HG02759 (cell line): Measurements from ENCODE around the gene BIN2.
"Not testable (repeated sequence)": the region's sequence is repeated elsewhere in the genome, so short reads cannot be mapped to it uniquely, and the experiment has no call there.

ENCODE experiments used
- ATAC-seq: cut with Tn5 transposase; IDR thresholded peaks from one replicate; pipeline ENCODE4 v1.9.1; 2021; ENCODE audit warnings: mild to moderate bottlenecking, moderate library complexity; ENCODE audit not compliant: unreplicated experiment

Gene BIN2

DNA sequence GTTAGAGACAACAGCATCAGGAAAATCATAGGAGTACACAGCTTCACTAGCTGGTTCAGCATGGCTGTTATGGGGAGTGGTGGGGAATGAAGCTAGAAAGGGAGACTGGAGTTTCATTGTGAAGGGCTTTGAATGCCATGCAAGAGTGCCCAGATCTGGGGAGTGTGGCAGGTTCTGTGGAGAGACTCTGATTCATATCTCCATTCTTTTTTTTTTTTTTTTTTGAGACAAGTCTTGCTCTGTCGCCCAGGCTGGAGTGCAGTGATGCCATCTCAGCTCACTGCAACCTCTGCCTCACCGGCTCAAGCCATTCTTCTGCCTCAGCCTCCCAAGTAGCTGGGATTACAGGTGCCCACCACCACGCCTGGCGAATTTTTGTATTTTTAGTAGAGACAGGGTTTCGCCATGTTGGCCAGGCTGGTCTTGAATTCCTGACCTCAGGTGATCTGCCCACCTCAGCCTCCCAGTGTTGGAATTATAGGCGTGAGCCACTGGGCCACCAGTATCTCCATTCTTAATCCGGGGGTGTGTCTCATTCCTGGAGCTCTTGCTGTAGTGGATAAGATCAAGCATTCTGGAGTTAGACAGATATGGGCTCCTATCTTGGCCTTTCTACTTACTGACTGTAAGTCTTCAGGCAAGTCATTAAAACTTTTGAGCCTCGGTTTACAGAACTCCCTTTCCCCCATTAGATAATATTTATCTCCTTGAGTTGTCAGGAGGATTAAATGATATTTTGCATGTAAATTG, 5.7 kb downstream of the BIN2 start:
- ATAC-seq: not testable (repeated sequence)

DNA sequence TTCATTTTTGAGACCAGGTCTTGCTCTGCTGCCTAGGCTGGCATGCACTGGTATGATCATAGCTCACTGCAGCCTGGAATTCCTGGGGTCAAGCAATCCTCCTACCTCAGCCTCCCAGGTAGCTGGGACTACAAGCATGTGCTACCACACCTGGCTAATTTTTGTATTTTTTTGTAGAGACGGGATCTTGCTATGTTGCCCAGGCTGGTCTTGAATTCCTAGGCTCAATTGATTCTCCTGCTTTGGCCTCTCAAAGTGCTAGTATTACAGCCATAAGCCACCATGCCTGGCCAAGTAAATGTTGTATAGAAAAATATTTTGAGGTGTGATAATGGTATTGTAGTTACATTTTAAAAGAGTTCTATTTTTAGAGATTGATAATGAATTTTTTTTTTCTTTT, 12.6 kb downstream of the BIN2 start:
- no peak for ATAC-seq

DNA sequence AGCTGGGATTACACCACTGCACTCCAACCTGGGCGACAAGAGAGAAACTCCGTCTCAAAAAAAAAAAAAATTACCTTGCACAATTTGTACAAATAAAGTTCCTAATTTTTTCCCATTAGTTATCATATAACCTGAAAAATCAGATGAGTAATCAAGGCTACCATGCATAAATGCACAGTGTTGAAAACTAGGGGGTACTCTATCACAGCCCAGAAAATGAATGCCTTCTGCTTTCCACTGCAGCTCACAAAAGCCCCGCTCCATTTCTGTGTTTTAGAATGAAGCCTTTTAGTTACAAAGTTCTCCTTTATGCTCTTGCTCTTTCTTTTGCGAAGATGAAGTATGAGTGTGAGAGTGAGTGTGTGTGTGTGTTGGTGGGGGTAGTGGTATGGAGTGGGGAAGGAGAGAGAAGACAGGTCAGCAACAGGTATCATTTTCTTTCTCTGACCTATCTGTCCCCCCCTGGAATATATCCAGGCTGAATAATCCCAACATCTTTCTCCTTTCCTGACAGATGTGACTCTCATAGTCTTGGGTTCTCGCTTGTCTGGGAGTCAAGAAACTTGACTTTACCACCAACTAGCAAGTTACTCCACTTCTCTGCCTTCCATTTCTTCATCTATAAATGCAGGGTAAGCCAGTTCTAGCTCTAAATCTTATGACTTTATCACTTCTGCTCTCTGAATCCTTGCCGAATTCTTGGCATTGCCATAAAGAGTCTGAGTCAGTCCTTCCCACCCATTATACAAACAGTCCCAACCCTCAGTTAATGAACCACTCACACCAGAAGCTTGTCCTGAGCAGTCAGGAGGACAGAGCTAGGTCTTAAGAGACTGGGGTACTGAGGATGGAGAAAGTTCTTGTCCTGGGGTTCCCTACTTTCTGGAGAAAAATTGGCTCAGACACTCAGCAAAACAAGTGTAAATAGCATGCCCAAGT, 16.1 kb downstream of the BIN2 start:
- ATAC-seq: no peak

DNA sequence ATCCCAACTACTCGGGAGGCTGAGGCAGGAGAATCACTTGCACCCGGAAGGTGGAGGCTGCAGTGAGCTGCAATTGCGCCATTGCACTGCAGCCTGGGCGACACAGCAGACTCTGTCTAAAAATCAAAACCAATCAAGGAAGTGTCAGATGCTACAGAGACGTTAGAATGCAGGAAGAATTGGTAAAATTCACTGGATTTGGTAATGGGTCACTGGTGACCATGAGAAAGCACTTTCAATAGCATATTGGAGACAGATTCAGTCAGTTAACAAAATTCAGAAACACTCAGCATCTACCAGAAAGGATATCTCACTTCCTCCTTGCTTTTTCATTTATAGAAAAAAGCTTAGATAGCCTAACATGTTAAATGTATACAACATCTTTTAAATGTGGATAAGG, 17.5 kb downstream of the BIN2 start:
- no peak for ATAC-seq

DNA sequence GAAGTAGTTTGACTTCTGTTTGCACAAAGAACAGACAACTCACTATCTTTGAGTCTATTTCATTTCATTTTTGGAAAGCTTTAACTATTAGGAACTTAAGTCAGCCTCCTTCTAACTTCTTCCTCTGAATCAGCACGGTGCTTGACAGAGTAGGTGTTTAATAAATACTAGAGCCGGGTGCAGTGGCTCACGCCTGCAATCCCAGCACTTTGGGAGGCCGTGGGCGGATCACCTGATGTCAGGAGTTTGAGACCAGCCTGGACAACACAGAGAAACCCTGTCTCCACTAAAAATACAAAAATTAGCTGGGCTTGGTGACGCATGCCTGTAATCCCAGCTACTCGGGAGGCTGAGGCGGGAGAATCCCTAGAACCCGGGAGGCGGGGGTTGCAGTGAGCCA, 23.2 kb downstream of the BIN2 start:
- not testable (repeated sequence) for ATAC-seq

DNA sequence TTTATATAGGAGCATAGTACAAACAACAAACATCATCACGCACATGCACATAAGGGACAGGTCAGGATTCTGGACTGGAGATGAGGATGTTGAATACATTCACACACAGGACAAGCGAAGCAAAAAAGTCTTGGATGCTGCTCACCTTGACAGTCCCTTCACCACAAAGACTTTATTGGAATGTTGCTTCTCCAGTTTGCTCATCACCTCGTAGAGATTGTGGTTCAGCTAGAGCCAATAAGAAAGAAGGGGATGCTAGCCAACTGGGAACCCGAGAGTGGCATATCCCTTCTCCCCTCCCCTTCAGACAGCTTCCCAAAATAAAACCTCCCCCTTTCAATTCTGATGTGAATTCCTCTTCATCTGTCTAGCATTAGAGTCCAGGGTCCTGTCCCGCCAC, 28.3 kb downstream of the BIN2 start:
- ATAC-seq: no peak

DNA sequence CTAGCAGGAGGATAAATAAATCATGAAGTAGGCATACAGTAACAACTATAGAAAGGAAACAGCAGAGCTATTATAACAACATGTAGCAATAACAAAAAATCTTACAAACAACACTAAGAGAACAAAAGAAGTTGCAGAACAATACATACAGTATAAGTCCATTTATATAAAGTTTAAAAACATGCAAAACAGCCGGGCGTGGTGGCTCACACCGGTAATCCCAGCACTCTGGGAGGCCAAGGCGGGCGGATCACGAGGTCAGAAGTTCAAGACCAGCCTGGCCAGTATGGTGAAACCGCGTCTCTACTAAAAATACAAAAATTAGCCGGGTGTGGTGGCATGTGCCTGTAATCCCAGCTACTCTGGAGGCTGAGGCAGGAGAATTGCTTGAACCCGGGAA, 29.9 kb downstream of the BIN2 start:
- not testable (repeated sequence) for ATAC-seq

DNA sequence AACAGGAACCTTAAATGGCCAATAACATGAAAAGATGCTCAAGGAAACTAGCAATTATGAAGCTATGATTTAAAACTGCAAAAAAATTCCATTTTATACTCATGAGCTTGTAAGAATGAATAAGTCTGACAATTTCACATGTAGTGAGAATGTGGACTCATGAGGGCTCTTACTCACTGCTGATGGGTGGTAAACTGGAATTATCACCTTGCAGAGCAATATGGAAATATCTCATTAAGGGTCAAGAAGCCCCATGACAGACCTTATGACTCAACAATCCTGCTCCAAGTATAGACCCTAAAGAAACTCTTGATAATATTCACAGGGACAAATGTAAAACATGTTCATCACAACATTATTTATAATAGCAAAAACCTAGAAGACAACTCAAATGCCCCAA, 30.3 kb downstream of the BIN2 start:
- ATAC-seq: no peak

DNA sequence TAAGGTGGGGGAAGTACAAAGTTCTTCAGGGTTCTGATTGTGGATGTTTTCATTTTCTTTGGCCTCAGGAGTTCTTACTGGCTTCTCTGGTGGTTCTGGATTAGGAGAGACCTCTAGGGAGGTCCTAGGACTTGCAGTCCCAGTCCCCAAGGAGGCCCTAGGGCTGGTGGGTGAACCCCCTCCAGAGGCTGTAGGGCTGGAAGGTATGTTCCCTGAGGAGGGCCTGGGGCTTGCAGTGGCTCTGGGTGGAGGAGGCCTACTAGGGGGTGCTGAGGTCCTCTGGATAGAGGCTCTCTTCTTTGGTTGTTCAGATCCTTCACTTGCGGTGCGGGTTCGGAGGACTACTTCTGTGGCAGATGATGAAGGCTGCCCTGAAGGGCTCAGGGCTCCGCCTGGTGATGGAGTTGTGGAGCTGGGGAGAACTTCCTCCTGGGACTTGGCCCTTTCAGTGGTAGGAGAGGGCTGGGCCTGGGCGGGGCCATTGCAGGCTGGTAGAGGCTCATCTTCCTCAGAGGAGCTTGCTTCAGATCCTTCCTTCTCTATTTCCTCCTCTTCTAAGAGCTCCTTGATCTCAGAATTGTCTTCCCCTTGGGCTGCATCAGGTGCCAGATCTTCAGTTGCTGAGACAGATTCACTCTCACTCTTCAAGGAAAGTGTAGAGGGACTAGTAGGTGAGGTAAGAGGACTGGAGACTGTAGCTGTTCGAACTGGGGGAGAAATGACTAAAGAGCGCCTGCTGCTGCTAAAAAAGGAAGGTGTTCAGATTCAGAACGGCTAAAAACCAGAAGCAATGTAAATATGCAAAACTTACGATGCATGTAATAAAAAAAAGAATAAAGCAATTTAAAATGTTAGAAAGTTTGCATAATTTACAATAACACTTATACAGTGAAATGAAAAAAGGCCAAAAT, 32.1 kb downstream of the BIN2 start:
- not testable (repeated sequence) for ATAC-seq

DNA sequence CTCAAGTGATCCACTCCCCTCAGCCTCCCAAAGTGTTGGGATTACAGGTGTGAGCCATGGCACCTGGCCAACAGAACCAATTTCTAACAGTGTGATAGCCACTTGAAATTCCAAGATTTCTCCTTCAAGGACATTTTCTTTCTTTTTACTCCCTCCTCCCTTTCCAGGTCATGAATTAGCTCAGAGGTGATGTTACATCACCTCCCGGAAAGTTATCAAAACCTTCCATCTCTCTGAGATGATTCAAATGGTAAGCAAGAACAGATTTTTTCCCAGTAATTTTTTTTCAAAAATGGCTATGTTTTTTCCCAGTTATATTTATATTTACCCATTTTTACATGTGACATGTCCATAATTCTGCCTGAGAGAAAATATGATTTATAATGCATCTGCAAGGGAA, 38.1 kb downstream of the BIN2 start:
- ATAC-seq: no peak

DNA sequence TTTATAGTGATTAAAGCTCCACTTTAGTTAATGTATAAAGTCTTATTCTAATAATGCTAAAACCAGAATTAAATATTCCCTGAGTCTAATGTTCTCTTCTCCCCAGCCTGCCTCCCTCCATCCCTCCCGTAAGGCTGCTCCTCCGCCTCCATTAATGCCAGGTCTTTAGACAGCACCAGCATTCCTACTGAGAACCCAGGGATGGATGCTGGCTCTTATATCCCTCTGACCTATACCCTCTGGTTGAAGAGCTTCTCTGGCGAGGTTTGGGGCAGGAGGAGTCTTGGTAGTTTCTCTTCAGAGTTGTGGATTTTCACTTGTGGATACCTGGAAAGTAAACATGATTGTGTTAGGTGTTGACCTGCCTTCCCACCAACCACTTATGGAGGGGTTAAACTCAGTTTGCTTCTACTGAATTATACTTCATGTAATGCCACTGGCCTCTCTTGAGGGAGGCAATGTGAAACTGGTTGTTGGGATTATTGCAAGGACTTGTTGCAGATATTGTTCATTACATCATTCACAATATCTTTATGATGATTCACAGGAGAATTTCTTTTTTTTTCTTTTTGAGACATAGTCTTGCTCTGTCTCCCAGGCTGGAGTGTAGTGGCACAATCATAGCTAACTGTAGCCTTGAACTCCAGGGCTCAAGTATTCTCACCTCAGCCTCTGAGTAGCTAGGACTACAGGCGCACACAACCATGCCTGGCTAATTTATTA, 42.6 kb downstream of the BIN2 start:
- no peak for ATAC-seq

DNA sequence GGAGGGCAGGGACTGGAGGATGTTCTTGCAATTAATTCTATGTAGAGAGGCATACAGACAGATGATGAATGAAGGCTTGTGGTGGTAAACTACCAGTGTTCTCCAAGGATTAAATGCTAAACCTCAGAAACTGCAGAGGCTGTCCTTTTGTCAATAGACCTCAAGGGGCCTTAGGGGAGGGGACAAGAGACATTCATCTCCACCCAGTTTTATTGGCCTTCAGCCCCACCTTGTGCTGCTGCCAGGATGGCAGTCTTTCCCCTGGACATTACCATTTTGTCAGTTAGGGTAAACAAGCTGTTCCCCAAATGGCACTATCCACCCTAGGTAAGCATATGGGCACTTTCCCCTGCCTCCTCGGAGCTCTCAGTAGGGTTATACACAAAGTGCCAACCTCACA, 48.9 kb downstream of the BIN2 start:
- no peak for ATAC-seq

DNA sequence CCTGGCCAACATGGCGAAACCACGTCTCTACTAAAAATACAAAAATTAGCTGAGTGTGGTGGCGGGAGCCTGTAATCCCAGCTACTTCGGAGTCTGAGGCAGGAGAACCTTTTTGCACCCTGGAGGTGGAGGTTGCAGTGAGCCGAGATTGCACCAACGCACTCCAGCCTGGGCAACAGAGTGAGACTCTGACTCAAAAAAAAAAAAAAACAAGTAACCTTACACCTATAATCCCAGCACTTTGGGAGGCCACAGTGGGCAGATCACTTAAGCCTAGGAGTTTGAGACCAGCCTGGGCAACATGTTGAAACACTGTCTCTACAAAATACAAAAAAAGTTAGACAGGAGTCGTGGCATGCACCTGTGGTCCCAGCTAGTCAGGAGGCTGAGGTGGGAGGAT, 51.2 kb downstream of the BIN2 start:
- ATAC-seq: not testable (repeated sequence)

DNA sequence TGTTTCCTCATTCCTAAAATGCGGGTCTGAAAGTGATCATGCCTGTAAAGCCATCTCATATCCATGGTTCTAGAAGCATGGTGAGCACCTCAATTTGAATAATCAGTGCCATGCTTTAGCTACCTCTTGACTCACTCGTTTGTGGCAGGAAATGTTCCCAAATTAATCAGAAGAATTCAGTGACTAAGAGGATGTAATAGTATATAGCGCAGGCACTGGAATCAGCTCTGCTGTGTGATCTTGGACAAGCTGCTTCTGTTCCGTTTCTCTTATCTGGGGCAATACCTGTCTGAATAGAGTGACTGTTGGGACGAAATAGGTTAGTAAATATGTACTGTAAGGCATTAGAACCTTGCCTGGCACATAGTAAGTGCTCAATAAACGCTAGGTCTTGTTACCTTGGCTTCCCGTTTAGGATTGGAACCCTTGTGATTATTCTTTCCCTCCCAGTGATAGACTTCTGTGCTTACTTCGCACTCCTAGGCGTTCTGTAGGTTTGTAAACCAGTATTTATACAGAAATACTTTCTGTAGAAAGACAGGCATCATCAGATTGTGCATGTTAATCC, 52.9 kb downstream of the BIN2 start:
- ATAC-seq: no peak

DNA sequence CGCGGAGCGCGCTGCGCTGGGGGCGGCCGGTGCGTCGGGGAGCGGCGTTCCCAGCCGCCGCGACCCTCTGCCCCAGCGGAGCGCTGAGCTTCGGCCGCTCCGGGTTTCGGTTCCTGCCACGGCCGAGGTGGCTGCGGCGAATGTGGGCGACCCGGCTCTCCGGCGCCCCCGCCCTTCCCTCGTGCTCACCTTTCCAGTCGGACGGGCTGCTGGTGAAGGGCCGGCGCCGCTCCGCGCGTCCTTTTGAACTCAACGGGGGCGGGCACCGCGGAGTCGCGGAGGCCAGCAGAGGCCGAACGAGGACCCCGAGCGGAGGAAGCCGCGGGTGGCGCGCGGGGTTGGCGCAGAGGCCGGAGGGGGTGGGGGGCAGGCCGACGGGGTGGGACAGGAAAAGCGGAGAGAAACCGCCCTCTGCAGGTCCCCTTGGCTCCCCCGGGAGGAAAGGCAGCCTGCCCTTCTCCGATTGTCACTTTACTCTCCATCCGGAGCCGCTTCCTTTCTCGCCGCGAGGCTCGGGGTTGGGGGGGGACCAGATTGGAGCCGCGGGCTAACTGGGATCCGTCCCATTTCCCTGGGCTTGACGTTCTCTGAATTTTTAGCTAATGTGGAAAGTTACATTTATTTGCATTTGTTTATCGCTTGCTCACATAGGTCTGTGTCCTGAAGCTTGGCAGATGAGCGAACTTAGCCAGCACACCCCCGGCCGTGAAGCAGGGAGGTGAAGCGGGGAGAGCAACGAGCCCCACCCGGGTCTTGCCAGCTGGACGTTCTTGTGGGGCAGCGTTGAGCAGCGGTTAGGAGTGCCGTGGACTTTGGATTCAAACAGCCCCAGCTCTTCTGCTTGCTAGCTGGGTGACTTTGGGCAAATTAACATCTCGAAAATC, 53.7 kb downstream of the BIN2 start, which contains the start of gene SMAGP:
TSS of gene SMAGP (minus strand) at position 349 of the 884 bp plus-strand sequence. CDS start 1,137 bp downstream, outside the sequence.
- ATAC-seq: peak; percentile 78

DNA sequence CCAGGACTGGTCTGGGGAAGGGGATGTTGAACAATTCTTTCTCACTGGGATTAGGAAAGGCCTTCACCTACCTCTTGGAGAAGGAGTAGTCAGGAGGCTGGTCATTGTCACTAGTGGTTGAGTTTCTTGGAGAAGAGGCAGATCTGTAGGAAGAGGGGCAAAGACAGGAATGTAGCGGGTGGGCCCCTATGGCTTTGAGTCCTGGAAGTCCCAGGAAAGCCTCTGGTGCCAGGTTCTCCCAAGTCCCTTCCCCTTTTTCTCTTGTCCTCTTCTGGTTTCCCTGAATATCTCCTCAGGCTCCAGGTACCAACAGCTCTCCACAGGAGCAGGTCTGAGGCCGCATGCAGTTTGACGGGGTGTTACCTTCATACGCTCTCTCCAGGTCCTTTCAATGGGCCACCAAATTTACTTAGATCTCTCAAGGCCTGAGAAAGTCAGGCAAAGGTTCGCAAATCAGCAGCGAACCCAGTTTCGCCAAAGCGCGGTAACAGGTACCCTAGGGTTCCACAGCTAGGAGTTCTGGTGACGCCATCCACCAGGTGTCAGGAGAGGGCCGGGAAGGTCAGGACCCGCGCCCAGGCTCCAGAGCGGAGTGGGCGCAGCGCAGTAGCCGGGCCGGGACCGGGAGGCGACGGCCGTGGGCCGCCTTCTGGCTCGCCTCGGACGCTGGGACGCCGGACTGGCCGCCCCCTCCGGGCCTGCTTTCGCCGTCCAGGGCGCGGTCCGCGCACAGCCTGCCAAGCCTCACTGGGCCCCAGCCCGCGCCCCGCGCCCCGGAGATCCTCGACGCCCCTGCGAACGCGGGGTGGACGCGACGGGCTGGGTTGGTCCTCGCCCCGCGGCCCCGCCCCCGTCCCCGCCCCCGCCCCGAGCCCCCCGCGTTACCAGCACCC, 54.6 kb downstream of the BIN2 start:
- ATAC-seq: peak; percentile 46

DNA sequence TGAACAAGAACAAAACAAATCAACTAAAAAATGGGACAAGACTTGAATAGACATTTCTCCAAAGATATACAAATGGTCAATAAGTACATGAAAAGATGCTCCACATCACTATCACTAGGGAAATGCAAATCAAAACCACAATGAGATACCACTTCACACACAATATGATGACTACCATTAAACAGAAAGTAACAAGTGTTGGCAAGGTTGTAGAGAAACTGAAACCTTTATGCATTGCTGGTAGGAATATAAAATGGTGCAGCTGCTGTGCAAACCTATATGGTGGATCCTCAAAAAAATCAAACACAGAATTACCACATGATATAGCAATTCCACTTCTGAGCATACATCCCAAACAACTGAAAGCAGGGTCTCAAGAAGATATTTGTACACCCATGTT, 59.0 kb downstream of the BIN2 start:
- no peak for ATAC-seq

DNA sequence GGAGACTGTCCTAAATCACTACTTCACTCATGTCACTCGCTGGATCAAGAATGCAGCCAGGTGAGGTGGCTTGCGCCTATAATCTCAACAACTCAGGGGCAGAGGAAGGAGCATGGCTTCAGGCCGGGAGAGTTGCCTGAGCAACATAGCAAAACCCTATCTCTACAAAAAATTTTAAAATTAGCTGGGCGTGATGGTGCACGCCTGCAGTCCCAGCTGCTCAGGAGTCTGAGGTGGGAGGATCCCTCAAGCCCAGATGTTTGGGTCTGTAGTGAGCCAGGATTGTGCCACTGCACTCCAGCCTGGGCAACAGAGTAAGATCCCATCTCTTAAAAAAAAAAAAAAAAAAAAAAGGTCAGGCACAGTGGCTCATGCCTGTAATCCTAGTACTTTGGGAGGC, 59.7 kb downstream of the BIN2 start:
- ATAC-seq: no peak
